Measurements from ENCODE around the gene CYSRT1.
A peak's percentile ranks its signal among the peaks of the same experiment; 100 is the strongest.

The CYSRT1 gene

DNA sequence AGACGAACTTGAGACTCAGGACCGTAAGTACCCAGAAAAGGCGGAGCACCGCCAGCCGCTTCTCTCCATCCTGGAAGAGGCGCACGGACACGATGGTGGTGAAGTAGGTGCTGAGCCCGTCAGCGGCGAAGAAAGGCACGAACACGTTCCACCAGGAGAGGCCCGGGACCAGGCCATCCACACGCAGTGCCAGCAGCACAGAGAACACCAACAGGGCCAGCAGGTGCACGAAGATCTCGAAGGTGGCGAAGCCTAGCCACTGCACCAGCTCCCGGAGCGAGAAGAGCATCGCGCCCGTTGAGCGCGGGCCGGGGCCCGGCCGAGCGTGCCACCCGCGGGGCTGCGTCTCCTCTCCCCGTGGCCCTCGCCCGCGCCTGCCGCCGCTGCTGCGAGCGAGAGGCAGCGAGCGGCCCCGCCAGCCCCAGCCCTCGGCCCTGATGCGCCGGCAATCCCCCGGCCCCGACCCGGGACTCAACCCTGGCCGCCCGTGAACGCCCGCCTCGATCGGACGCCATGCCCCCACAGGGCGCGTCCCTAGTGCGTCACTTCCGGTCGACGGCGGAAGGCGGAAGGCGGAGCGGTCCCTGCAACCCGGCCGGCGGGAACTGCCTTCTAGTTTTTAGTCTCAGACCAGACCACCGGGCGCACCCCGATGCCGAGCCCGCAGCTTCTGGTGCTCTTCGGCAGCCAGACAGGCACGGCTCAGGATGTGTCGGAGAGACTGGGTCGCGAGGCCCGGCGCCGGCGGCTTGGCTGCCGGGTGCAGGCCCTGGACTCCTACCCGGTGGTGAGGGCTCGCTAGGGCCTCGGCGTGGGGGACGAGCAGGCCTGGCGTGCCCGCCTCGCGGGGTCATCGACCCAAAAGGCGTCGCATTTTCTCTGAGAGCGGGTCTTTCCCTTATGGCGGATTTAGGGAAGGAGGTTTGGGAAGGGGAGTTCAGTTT is 19.6 kb upstream of the CYSRT1 start, which contains the start of the genes NDOR1 and TMEM203:
Gene NDOR1 (plus strand): TSS at position 575 of the 944 bp plus-strand sequence. CDS start 78 bp downstream, at position 653.
Gene TMEM203 (minus strand): TSS at position 523 of the 944 bp plus-strand sequence. CDS start 234 bp downstream, at position 289.
- DNase-seq (ENCODE audit: insufficient read length, low spot score) (peak; percentile 98), FAIRE-seq (peak; percentile 89)

DNA sequence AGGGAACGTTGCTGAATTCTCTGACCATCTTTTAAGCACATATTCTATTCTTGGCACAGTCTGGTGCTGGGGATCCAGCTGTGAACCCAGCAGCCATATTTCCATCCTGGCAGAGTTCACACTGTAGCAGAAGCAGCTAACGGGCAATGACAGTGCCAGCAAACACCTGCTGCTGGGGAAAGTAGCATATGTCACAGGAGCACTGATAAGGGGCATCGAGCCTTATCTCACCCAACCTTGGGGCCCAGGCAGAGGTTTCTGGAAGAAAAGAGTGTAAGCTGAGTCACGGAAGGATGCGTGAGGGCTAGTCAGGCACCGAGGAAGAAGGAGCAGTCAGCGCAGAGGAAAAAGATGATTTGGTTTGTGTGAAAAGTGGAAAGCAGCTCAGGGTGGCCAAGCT is 18.4 kb upstream of the CYSRT1 start:
- FAIRE-seq (no peak), DNase-seq (ENCODE audit: insufficient read length, low spot score) (no peak)

DNA sequence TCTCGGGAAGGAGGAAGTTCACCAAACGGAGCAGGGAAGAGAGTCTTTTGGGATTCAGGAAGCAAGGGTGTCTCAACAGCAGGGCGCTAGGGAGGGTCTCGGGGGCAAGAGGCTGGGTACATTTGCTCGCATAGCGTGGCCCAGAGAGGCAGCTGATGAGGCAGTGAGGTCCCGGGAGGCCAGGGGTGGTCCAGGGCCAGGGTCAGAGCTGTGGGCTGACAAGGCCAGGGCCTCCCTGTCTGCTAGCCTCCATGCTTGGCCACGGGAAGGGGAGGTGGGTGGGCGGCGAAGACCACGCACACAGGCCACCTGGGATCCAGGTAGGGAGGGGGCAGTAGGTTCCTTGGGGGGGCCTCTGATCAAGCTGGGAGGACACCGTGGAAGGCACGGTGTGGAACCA is 13.4 kb upstream of the CYSRT1 start:
- FAIRE-seq (no peak), DNase-seq (ENCODE audit: insufficient read length, low spot score) (no peak)

DNA sequence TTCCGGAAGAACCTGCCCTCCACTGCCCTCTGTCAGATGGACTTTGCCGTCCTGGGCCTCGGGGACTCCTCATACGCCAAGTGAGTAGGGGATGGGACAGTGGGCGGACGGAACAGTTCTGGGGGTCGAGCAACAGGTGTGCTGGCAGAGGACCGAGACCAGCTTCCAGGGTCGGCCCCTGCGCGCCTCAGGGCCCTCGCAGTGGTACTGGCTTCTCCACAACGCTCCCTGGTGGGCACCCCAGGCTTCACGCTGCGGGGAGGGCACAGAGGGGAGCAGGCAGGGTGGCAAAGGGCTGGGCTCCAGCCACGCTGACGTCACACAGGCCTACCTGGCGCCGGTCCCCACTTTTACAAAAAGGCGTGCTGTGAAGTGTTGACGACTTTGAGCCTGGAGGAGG is 12.5 kb upstream of the CYSRT1 start:
- FAIRE-seq: no peak
- no peak for DNase-seq (ENCODE audit: insufficient read length, low spot score)

DNA sequence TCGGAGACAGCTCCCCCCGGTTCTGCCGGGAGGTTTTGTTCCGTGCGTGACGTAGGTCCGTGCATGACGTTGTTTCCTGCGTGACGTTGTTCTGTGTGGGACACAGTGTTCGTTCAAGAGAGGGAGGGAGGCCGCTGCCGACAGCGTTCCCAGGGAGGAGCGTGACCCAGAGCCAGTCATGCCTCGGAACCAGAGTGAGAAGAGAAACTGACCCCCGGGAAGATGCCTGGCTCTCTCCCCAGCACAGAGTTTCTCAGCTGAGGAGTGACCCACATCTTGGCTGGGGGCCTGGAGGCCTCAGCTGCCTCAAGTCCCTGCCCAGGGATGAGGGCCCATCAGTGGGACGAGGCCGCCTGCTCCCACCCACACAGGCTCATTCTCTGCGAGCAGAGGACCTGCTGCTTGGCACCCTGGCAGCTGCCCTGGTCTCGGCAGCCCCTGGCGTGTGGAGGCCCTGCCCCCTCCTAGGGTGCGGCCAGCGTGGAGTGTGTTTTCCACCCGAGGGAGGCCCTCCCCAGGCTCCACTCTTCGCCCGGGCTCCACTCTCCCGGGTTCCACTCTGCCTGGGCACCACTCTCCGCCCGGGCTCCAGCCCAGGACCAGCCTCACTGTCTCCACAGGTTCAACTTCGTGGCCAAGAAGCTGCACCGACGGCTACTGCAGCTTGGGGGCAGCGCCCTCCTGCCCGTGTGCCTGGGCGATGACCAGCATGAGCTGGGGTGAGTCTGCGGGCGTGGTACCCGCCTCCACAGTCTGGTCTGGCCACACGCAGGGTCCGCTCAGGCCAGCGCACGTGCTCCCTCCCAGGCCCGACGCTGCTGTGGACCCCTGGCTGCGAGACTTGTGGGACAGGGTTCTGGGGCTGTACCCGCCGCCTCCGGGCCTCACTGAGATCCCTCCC is 11.6 kb upstream of the CYSRT1 start:
- FAIRE-seq (no peak), DNase-seq (ENCODE audit: insufficient read length, low spot score) (no peak)

GRCh38 chr9:137214620-137215019 is 10.4 kb upstream of the CYSRT1 start:
- DNase-seq (ENCODE audit: insufficient read length, low spot score) (no peak), FAIRE-seq (no peak)

DNA sequence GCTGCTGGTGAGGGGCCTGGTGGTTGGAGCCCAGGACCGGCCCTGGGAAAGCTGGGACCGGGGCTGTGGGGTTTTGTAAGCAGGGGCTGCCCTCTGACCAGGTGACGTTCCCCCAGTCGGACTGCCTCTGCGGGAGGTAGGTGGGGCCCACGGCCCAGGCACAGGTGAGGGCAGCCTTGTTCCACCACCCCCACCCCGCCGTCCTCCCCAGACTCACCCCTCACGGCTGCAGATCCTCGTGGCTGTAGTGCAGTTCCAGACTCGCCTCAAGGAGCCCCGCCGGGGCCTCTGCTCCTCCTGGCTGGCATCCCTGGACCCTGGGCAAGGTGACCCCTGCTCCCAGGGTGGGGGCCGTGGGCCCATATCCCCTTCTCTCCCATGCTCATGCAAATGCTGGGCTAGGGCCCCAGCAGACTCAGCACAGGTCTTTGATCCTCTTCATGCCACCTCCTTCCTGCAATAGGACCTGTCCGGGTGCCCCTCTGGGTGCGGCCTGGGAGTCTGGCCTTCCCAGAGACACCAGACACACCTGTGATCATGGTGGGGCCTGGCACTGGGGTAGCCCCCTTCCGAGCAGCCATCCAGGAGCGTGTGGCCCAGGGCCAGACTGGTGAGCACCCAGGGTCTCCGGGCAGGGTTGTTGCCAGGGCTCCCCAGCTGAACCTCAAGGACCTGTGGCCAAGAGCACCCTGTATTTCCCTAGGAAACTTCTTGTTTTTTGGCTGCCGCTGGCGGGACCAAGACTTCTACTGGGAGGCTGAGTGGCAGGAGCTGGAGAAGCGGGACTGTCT is 9.6 kb upstream of the CYSRT1 start:
- no peak for FAIRE-seq
- DNase-seq (ENCODE audit: insufficient read length, low spot score): no peak

- FAIRE-seq (no peak), DNase-seq (ENCODE audit: insufficient read length, low spot score) (no peak)
These were observed 8.6 kb upstream of the CYSRT1 start for GRCh38 chr9:137216188-137216965.

- DNase-seq (ENCODE audit: insufficient read length, low spot score) (no peak), FAIRE-seq (no peak)
These were observed 7.4 kb upstream of the CYSRT1 start for GRCh38 chr9:137217276-137218211.

DNA sequence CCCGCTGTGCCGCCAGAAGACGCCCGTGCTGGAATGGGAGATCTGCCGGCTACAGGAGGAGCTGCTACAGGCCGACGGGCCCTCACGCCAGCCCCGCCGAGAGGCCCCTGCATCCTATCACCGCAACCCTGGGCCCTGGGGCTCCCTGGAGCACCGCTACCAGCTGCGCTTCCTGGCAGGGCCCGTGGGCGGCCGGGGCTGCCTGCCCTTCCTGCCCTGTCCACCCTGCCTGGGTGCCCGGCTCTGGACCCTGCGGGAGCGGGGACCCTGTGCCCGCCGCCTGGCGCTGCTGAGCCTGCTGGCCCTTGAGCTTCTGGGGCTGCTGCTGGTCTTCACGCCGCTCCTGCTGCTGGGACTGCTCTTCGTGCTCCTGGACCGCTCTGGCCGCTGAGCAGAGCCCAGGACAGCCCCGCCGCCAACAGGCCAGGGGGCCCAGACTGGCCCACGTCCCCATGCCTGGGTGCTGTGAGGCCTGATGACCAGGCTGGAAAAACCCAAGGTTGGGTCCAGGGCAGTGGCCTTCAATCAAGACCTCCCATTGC is 6.7 kb upstream of the CYSRT1 start:
- no peak for DNase-seq (ENCODE audit: insufficient read length, low spot score)
- no peak for FAIRE-seq

DNA sequence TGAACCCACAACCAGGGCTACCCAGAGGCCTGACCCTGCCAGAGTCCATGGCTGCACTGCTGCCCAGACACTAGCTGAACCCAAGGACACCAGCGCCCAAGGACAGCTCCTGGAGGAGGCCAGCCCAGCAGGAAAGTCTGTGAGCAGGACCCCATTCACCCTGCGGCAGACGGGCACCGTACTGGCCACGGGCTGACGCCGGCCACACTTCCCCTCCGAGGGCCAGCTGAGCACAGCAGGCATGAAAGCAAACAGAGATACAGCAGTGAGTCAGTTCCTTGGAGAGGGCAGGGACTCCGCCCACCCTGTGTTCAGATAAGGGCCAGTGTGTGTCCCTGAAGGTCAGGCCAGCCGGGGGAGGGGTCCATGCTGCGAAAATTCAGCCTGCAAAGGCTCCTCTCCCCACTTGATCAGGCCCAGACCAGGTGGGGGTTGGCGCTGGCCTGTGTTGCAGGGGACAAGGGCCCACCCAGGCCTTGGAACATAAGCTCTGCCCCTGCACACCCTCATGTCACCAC is 6.2 kb upstream of the CYSRT1 start:
- DNase-seq (ENCODE audit: insufficient read length, low spot score): no peak
- no peak for FAIRE-seq

DNA sequence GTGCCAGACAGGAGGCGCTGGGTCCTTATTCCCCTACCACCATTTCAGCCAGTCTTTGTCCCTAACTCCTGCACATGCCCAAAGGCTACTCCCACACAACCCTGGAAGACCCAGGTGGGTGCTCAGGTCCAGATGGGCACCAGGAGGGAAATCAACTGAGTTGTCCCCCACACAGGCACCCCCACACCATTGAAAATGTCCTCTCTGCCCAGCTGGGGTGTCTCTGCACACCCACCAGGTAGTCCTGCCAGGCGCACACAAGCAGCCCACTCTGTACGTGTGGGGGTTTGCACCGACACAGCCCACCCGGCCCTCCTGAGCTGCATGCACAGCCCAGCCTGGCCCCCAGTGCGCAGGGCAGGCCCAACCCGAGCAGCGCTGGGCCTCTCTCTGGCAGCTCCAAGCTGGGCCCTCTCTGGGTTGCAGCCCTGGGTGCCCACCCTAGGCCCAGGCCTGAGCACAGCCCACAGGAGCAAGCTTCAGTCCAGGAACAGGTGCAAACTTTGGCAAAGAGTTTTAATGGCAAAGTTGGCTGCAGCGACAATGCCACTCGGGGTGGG is 5.1 kb upstream of the CYSRT1 start:
- DNase-seq (ENCODE audit: insufficient read length, low spot score) (no peak), FAIRE-seq (no peak)

DNA sequence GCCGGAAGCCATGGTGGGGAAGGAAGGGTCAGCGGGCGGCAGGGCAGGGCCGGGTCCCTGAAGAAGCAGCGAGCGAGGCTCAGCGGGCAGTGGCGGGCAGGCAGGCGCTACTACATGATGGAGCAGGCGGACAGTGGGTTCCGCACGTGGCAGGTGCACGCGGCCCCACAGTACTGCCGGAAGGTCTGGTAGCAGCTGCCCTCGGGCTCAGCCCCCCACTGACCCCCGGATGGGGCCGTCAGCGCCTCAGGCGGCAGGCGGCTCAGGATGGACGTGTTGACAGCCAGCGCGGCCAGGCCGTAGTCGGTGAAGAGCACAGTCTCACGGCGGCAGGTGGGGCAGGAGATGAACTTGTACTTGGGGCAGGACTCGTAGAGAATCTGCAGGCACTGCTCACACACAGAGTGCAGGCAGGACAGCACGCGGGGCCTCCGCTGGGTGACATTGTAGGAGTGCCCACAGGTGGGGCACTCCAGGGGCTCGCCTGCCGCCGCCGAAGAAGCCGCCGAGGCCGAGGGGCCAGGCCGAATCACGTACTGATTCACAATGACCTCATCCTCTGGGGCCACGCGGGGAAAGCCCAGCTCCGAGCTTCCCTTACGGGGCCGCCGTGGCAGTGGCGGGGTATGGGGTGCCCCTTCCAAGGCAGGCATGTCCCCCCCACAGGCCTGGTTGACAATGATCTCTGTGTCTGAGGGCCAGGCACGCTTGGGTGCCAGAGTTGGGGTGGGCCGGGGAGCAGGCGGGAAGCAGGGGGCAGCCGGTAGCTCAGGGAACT is 4.5 kb upstream of the CYSRT1 start:
- DNase-seq (ENCODE audit: insufficient read length, low spot score) (no peak), FAIRE-seq (no peak)

DNA sequence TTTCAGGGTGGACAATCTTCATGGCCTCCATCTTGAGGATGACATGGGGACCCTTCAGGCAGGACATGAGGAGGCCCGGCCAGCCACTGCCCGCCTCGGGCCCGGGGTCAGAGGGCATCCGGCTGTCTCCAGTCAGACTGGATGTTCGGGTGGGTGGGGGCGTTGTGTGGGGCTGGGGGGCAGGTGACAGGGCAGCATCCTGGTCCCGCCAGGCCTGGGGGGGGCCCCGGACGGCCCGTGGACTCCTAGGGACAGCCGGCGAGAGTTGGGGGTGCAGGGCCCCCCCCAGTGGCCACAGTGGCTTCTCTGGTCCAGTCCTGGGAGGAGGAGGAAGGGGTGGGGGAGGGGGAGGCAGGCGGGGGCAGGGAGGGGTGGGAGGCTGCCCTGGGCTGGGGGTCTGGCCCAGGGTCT is 3.9 kb upstream of the CYSRT1 start:
- FAIRE-seq: no peak
- no peak for DNase-seq (ENCODE audit: insufficient read length, low spot score)

DNA sequence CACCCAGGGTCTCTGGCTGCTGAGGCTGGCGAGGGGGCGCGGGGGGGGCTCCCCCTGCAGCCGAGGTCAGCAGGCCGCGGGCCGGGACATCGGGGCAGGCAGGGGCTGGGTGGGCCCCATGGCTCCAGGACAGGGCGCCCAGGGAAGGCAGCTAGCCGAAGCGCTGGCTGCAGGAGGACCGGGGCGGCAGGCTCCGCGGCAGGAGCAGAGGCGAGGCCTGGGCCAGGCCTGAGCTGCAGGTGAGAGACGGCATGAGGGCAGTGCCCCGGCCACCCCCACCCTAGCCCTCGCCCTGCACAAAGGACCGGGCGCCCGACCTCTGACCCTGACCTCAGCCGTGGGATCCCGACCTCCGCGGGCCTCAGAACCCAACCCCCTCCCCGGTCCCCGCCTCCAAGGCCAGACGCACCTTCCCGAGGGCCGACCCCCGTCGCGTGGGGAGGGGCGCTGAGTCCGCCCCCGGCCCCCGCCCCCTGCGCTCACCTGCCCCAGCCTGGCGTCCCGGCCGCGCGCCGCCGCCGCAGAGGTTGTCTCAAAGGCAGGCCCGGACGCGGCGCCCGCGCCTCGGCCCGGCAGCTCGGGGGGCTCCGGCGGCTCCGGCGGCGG is 3.4 kb upstream of the CYSRT1 start:
- DNase-seq (ENCODE audit: insufficient read length, low spot score) (no peak), FAIRE-seq (no peak)

GRCh38 chr9:137222190-137223077 is 2.5 kb upstream of the CYSRT1 start, which contains the start of gene RNF208:
TSS of gene RNF208 (minus strand) at chr9:137222240. CDS start at chr9:137221212, 1,028 bp downstream.
- FAIRE-seq (no peak), DNase-seq (ENCODE audit: insufficient read length, low spot score) (peak; percentile 59)

Measured in GM19239 (cell line).